SK-N-SH treated with all-trans-retinoic acid at 6 μM for 48 hours (cell line): ENCODE measurements around the gene ZBTB38.
A peak's percentile ranks its signal among the peaks of the same experiment; 100 is the strongest.

Experiments used
- ATAC-seq: fragments of 200-7000 bp; cut with Tn5 transposase; 3 replicates; pipeline ENCODE4 v1.9.1; 2020; ENCODE audit warnings: mild to moderate bottlenecking, moderate library complexity
- ARNTL ChIP-seq: fragments of 450-650 bp; formaldehyde crosslinking; IDR thresholded peaks from 2 replicates; pipeline ENCODE4 v1.5.0; 2020; ENCODE audit warnings: low read depth, mild to moderate bottlenecking, moderate library complexity, borderline replicate concordance
- CSDC2 ChIP-seq: fragments of 250-450 bp; sonication (Bioruptor Pico); IDR thresholded peaks from 2 replicates; pipeline ENCODE4 v1.5.0; 2020; ENCODE audit warnings: mild to moderate bottlenecking, moderate library complexity
- ESRRG ChIP-seq: fragments of 250-450 bp; sonication (Bioruptor Pico); IDR thresholded peaks from 2 replicates; pipeline ENCODE4 v1.6.1; 2021; ENCODE audit warnings: mild to moderate bottlenecking
- ISL1 ChIP-seq: fragments of 250-450 bp; sonication (Bioruptor Pico); IDR thresholded peaks from 2 replicates; pipeline ENCODE4 v2.1.2; 2022; ENCODE audit warnings: mild to moderate bottlenecking, moderate library complexity
- OSR1 ChIP-seq: fragments of 250-450 bp; sonication (Bioruptor Pico); IDR thresholded peaks from 2 replicates; pipeline ENCODE4 v1.8.0; 2022; ENCODE audit warnings: moderate library complexity, mild to moderate bottlenecking, inconsistent platforms
- RARB ChIP-seq: fragments of 250-450 bp; sonication (Bioruptor Pico); IDR thresholded peaks from 2 replicates; pipeline ENCODE4 v1.8.0; 2021; ENCODE audit warnings: mild to moderate bottlenecking, moderate library complexity
- SNAI2 ChIP-seq: fragments of 250-450 bp; sonication (Bioruptor Pico); IDR thresholded peaks from 2 replicates; pipeline ENCODE4 v1.5.0; 2020; ENCODE audit warnings: mild to moderate bottlenecking, moderate library complexity
- TCF4 ChIP-seq: fragments of 250-450 bp; sonication (Bioruptor Pico); IDR thresholded peaks from 2 replicates; pipeline ENCODE4 v1.8.0; 2021; ENCODE audit warnings: mild to moderate bottlenecking, moderate library complexity, borderline replicate concordance
- TOX ChIP-seq: fragments of 250-450 bp; sonication (Bioruptor Pico); IDR thresholded peaks from 2 replicates; pipeline ENCODE4 v1.8.0; 2021; ENCODE audit warnings: mild to moderate bottlenecking, moderate library complexity, borderline replicate concordance
- ZC3H10 ChIP-seq: fragments of 250-450 bp; sonication (Bioruptor Pico); IDR thresholded peaks from 2 replicates; pipeline ENCODE4 v1.5.1; 2021; ENCODE audit warnings: mild to moderate bottlenecking, moderate library complexity
- ZFP3 ChIP-seq: fragments of 250-450 bp; sonication (Bioruptor Pico); IDR thresholded peaks from 2 replicates; pipeline ENCODE4 v1.5.0; 2020; ENCODE audit warnings: mild to moderate bottlenecking, moderate library complexity
- ZFP30 ChIP-seq: fragments of 450-650 bp; formaldehyde crosslinking; IDR thresholded peaks from 2 replicates; pipeline ENCODE4 v1.5.0; 2022; ENCODE audit warnings: mild to moderate bottlenecking, moderate library complexity
- ZNF565 ChIP-seq: fragments of 450-650 bp; formaldehyde crosslinking; conservative IDR thresholded peaks from 2 replicates; pipeline ENCODE4 v1.5.0; 2020; ENCODE audit warnings: low read depth, mild to moderate bottlenecking, moderate library complexity
- ZNF70 ChIP-seq: fragments of 450-650 bp; formaldehyde crosslinking; IDR thresholded peaks from 2 replicates; pipeline ENCODE4 v1.5.0; 2020; ENCODE audit warnings: mild to moderate bottlenecking, moderate library complexity
- ZNF8 ChIP-seq: fragments of 450-650 bp; formaldehyde crosslinking; IDR thresholded peaks from 2 replicates; pipeline ENCODE4 v1.5.0; 2020; ENCODE audit warnings: mild to moderate bottlenecking, moderate library complexity
- TF ChIP-seq, protein P1 (sequence below): fragments of 250-450 bp; sonication (Bioruptor Pico); IDR thresholded peaks from 2 replicates; pipeline ENCODE4 v1.8.0; 2020; ENCODE audit warnings: mild to moderate bottlenecking, moderate library complexity, borderline replicate concordance
- TF ChIP-seq, protein P2 (sequence below): fragments of 250-450 bp; sonication (Bioruptor Pico); IDR thresholded peaks from 2 replicates; pipeline ENCODE4 v1.5.1; 2020; ENCODE audit warnings: low read depth, mild to moderate bottlenecking, moderate library complexity
- TF ChIP-seq, protein P3 (sequence below): fragments of 250-450 bp; sonication (Bioruptor Pico); IDR thresholded peaks from 2 replicates; pipeline ENCODE4 v1.8.0; 2021; ENCODE audit warnings: low read depth, mild to moderate bottlenecking, moderate library complexity, borderline replicate concordance
- TF ChIP-seq, protein P4 (sequence below): fragments of 250-450 bp; sonication (Bioruptor Pico); IDR thresholded peaks from 2 replicates; pipeline ENCODE4 v1.5.1; 2021; ENCODE audit warnings: mild to moderate bottlenecking, moderate library complexity
- TF ChIP-seq, protein P5 (sequence below): fragments of 250-450 bp; sonication (Bioruptor Pico); IDR thresholded peaks from 2 replicates; pipeline ENCODE4 v1.5.0; 2020; ENCODE audit warnings: mild to moderate bottlenecking, moderate library complexity

The ZBTB38 gene

DNA sequence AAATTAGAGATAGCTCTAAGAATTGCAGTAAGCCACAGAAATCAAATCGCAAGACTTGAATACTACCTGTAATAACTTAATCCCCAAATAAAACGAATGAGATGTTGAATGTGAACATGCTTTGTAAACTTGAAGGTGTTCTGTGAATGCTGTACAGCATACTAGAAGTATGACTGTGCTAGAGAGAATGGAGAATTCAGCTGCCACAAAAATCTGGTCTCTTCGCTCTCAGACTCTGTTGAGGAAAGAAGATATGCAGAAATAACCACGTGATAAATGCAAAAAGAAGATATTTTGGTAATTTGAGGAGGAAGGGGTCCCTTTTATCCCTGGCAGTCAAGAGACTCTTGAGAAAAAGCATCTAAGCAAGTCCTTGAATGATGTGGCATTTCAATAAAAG lies 37.3 kb downstream of the ZBTB38 start:
- TF ChIP-seq ZFP3 (CRISPR knock-in tag) (no peak), TCF4 (no peak), ZC3H10 (no peak), ARNTL (CRISPR knock-in tag) (no peak), ISL1 (no peak), ESRRG (CRISPR knock-in tag) (no peak), CSDC2 (no peak), ZNF70 (CRISPR knock-in tag) (no peak), ZNF8 (no peak), ZNF565 (CRISPR knock-in tag) (no peak), SNAI2 (CRISPR knock-in tag) (no peak), OSR1 (no peak), TOX (CRISPR knock-in tag) (no peak)
- TF ChIP-seq, protein P1, sequence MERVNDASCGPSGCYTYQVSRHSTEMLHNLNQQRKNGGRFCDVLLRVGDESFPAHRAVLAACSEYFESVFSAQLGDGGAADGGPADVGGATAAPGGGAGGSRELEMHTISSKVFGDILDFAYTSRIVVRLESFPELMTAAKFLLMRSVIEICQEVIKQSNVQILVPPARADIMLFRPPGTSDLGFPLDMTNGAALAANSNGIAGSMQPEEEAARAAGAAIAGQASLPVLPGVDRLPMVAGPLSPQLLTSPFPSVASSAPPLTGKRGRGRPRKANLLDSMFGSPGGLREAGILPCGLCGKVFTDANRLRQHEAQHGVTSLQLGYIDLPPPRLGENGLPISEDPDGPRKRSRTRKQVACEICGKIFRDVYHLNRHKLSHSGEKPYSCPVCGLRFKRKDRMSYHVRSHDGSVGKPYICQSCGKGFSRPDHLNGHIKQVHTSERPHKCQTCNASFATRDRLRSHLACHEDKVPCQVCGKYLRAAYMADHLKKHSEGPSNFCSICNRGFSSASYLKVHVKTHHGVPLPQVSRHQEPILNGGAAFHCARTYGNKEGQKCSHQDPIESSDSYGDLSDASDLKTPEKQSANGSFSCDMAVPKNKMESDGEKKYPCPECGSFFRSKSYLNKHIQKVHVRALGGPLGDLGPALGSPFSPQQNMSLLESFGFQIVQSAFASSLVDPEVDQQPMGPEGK (CRISPR knock-in tag) = no peak
- TF ChIP-seq, protein P2, sequence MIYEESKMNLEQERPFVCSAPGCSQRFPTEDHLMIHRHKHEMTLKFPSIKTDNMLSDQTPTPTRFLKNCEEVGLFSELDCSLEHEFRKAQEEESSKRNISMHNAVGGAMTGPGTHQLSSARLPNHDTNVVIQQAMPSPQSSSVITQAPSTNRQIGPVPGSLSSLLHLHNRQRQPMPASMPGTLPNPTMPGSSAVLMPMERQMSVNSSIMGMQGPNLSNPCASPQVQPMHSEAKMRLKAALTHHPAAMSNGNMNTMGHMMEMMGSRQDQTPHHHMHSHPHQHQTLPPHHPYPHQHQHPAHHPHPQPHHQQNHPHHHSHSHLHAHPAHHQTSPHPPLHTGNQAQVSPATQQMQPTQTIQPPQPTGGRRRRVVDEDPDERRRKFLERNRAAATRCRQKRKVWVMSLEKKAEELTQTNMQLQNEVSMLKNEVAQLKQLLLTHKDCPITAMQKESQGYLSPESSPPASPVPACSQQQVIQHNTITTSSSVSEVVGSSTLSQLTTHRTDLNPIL (CRISPR knock-in tag) = no peak
- TF ChIP-seq, protein P3, sequence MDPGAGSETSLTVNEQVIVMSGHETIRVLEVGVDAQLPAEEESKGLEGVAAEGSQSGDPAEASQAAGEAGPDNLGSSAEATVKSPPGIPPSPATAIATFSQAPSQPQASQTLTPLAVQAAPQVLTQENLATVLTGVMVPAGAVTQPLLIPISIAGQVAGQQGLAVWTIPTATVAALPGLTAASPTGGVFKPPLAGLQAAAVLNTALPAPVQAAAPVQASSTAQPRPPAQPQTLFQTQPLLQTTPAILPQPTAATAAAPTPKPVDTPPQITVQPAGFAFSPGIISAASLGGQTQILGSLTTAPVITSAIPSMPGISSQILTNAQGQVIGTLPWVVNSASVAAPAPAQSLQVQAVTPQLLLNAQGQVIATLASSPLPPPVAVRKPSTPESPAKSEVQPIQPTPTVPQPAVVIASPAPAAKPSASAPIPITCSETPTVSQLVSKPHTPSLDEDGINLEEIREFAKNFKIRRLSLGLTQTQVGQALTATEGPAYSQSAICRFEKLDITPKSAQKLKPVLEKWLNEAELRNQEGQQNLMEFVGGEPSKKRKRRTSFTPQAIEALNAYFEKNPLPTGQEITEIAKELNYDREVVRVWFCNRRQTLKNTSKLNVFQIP (CRISPR knock-in tag) = no peak
- TF ChIP-seq, protein P4, sequence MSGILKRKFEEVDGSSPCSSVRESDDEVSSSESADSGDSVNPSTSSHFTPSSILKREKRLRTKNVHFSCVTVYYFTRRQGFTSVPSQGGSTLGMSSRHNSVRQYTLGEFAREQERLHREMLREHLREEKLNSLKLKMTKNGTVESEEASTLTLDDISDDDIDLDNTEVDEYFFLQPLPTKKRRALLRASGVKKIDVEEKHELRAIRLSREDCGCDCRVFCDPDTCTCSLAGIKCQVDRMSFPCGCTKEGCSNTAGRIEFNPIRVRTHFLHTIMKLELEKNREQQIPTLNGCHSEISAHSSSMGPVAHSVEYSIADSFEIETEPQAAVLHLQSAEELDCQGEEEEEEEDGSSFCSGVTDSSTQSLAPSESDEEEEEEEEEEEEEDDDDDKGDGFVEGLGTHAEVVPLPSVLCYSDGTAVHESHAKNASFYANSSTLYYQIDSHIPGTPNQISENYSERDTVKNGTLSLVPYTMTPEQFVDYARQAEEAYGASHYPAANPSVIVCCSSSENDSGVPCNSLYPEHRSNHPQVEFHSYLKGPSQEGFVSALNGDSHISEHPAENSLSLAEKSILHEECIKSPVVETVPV = no peak
- TF ChIP-seq, protein P5, sequence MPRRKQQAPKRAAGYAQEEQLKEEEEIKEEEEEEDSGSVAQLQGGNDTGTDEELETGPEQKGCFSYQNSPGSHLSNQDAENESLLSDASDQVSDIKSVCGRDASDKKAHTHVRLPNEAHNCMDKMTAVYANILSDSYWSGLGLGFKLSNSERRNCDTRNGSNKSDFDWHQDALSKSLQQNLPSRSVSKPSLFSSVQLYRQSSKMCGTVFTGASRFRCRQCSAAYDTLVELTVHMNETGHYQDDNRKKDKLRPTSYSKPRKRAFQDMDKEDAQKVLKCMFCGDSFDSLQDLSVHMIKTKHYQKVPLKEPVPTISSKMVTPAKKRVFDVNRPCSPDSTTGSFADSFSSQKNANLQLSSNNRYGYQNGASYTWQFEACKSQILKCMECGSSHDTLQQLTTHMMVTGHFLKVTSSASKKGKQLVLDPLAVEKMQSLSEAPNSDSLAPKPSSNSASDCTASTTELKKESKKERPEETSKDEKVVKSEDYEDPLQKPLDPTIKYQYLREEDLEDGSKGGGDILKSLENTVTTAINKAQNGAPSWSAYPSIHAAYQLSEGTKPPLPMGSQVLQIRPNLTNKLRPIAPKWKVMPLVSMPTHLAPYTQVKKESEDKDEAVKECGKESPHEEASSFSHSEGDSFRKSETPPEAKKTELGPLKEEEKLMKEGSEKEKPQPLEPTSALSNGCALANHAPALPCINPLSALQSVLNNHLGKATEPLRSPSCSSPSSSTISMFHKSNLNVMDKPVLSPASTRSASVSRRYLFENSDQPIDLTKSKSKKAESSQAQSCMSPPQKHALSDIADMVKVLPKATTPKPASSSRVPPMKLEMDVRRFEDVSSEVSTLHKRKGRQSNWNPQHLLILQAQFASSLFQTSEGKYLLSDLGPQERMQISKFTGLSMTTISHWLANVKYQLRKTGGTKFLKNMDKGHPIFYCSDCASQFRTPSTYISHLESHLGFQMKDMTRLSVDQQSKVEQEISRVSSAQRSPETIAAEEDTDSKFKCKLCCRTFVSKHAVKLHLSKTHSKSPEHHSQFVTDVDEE (CRISPR knock-in tag) = no peak
- no peak for ATAC-seq

DNA sequence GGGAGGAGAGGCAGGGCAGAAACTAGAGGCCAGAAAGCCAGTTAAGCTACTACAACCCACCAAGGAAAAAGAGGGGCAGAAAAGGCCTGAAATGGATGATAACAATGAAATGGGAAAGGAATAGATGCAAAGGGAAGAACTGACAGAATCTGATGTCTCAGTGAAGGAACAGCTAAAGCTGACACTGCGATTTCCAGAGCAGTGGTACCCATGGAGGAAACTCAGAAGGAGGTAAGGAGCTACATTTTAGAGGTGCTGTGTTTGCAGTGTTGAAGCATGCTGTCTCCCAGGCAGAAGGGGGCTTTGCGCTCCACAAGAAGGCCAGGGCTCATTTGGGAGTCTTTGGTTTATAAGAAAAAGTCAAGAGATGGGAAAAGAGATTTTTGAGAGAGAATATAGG lies 38.0 kb downstream of the ZBTB38 start:
- no peak for TF ChIP-seq SNAI2 (CRISPR knock-in tag)
- TF ChIP-seq, protein P3 (CRISPR knock-in tag) = no peak
- no peak for TF ChIP-seq ZNF70 (CRISPR knock-in tag)
- TF ChIP-seq ZFP3 (CRISPR knock-in tag) = no peak
- no peak for TF ChIP-seq ZFP30 (CRISPR knock-in tag)
- no peak for TF ChIP-seq ESRRG (CRISPR knock-in tag)
- no peak for TF ChIP-seq CSDC2
- no peak for TF ChIP-seq TOX (CRISPR knock-in tag)
- no peak for TF ChIP-seq ZNF565 (CRISPR knock-in tag)
- TF ChIP-seq, all 23 proteins: peak for 0
- no peak for ATAC-seq

DNA sequence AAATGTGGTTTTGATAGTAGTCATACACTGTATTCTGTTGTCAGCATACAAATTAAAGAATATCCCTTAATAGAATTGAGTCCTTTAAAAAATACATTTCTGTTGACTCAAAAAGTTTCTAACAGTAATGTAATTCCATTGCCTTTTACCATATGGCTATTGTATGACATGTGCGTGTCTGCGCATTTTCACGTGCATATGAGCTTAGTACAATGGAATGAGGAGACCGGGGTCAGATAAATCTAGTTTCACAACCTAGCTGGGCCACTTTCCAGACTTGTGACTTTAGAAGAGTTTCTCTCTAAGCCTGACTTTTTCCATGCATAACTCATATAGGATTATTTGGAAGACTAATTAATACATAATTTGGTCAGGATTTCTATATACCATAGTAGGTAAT lies 38.7 kb downstream of the ZBTB38 start:
- TF ChIP-seq ISL1 = peak; percentile 80
- no peak for TF ChIP-seq RARB (CRISPR knock-in tag)
- TF ChIP-seq, protein P2 (CRISPR knock-in tag) = peak; percentile 51; the same call in 1 of the 2 replicates
- TF ChIP-seq ZC3H10 = peak; percentile 76
- peak; percentile 66; the same call in 1 of the 2 replicates for TF ChIP-seq TOX (CRISPR knock-in tag)
- ATAC-seq = peak; percentile 57
